ENCODE results near the gene RPL23. TPM values are rescaled to one million over a fixed set of nuclear protein-coding genes. Genes with fewer than 3 reads are reported as not detected.

RPL23 gene
- total RNA-seq, 1 donor from 2014 or later, result 1,156 TPM

DNA sequence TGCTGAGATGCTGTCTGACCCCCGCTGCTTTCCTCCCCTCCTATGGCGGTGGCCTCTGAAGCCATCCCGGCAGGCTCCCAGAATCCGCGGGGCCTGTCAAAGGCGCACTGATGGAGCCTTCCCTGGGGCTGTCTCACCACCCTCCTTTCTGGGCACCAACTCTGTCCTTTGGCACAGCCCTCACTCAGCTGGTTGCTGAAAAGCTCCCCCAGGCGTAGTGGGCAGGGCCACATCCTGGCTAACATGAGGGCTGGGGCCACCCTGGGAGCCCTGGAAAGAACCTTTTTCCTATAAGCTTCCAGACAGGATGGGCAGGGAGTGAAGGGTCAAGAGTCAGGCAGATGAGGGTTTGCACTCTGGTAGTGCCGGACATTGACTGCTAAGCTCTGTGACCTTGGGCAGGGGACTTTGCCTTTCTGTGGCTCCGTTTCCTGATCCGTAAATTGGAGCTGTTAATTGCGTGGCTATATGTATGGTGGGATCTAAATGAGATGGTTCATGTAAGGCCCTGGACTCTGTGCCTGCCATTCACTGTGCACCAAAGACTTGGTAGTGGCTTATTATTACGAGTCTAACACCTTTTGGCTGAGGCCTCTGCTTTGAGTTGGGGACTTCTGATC is 44.3 kb upstream of the RPL23 start:
- Histone ChIP-seq H3K4me3 (peak overlapping the region; percentile 5), H3K4me1 (peaks cover 96% of the 10 kb centered on the region), H3K27me3 (ENCODE audit: low read depth) (no peaks in the 10 kb centered on the region), H3K9me3 (no peaks in the 10 kb centered on the region), H3K27ac (peak overlapping the region; percentile 78), H3K36me3 (peaks cover 83% of the 10 kb centered on the region)
- DNase-seq (no peak), ATAC-seq (no peak)
- TF ChIP-seq, protein P1, sequence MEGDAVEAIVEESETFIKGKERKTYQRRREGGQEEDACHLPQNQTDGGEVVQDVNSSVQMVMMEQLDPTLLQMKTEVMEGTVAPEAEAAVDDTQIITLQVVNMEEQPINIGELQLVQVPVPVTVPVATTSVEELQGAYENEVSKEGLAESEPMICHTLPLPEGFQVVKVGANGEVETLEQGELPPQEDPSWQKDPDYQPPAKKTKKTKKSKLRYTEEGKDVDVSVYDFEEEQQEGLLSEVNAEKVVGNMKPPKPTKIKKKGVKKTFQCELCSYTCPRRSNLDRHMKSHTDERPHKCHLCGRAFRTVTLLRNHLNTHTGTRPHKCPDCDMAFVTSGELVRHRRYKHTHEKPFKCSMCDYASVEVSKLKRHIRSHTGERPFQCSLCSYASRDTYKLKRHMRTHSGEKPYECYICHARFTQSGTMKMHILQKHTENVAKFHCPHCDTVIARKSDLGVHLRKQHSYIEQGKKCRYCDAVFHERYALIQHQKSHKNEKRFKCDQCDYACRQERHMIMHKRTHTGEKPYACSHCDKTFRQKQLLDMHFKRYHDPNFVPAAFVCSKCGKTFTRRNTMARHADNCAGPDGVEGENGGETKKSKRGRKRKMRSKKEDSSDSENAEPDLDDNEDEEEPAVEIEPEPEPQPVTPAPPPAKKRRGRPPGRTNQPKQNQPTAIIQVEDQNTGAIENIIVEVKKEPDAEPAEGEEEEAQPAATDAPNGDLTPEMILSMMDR (IDR thresholded peaks at IDR 0.05), result no peak
- intact Hi-C loops (cut with DNase I), result no loop called here

DNA sequence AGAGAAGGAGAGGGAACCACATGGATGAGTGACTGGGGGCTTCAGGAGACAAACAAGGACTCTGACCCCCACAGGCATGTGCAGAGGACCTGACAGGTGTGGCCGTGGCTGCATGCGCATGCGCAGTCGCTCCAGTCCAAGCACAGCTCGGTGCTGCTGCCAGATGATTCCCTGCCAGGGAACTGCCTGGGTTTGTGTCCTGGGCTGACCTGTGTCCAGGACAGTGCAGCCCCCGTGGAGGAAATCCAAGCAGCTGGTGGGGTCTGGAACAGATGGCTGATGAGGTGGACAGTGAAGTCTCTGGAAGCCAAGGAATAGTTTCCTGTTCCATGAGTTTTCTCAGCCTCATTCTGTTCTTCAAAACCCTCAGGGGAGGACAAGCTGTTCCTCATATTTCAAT is 43.7 kb upstream of the RPL23 start:
- DNase-seq (no peak), ATAC-seq (no peak)
- TF ChIP-seq, protein P1 (IDR thresholded peaks at IDR 0.05), result no peak
- intact Hi-C loops (cut with DNase I), result no loop called here
- H3K36me3 ChIP-seq, result peaks cover 83% of the 10 kb centered on the region
- H3K4me1 ChIP-seq, result peaks cover 96% of the 10 kb centered on the region
- H3K4me3 ChIP-seq, result no peak overlapping the region
- H3K27me3 ChIP-seq (ENCODE audit: low read depth), result no peaks in the 10 kb centered on the region
- H3K27ac ChIP-seq, result peak overlapping the region; percentile 78
- H3K9me3 ChIP-seq, result no peaks in the 10 kb centered on the region

DNA sequence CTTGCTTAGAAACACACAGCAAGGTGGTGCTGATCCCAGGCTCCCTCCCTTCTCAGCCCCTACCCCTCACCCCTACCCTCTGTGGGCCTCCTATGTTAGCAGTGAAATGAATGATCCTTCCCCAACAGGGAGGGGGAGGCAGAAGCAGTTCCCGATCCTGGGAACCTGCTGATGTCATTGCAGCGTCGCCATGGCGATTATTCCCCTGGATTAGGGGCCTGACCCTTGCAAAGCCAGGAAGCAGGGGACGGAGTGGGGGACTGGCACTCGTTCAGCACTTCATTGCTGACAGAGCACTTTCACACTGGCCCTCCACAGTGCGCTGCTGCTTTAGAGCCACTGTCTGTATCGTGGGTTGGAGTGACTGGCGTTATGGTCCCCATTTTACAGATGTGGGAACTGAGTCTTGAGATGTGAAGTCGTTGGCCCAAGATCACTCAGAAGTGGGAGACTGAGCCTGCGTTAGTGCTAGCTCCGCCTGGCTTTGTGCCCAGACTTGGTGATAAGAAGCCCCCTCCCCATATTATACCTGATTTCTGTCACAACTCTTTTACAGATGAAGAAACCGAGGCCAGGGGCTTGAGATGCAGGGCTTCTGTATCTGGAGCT is 42.9 kb upstream of the RPL23 start:
- TF ChIP-seq, protein P1 (IDR thresholded peaks at IDR 0.05), result no peak
- DNase-seq (no peak), ATAC-seq (no peak)
- H3K4me1 ChIP-seq, result peaks cover 96% of the 10 kb centered on the region
- intact Hi-C loops (cut with DNase I), result no loop called here
- no peaks in the 10 kb centered on the region for H3K9me3 ChIP-seq
- H3K27me3 ChIP-seq (ENCODE audit: low read depth), result no peaks in the 10 kb centered on the region
- no peak overlapping the region for H3K4me3 ChIP-seq
- H3K36me3 ChIP-seq, result peaks cover 83% of the 10 kb centered on the region
- peak overlapping the region; percentile 78 for H3K27ac ChIP-seq

DNA sequence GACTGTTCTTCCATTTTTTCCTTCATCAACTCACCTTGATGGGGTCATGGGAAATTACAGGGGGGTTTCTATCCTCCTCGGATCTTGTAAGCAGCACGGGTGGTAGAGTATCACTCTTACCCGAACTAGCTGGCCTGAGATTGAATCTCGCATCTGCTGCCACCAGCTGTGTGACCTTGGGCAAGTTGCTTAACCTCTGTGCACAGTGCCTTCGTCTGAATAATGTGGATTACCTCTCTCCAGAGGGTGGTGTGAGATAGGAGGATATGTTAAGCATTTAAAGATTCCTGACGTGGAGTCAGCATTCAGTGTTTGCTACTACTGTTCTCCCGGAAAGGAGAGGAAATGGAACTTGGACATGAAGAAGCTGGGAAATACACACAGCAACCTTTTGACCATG is 40.8 kb upstream of the RPL23 start:
- intact Hi-C loops (cut with DNase I), result no loop called here
- peaks cover 74% of the 10 kb centered on the region for H3K4me1 ChIP-seq
- peaks cover 92% of the 10 kb centered on the region for H3K36me3 ChIP-seq

DNA sequence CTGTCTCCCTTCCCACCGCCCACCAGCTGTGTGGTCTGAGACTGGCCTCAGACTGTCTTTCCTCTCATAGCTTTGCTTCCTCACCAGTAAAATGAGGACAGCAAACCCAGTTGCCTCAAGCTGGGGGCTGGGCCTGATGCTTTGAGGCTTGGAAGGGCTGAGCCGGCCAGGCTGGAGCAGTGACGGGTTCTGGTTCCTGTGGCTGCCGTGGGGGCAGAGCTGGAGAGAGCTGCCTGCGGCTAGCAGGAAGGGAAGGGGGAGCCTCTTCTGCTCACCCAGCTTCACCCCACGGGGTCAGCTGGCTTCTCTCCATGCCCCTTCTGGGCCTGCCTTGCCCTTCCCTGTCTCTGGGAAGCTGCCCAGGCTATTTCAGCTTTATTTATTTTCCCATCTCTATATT is 40.1 kb upstream of the RPL23 start:
- intact Hi-C loops (cut with DNase I), result no loop called here
- peaks cover 90% of the 10 kb centered on the region for H3K36me3 ChIP-seq
- no peaks in the 10 kb centered on the region for H3K9me3 ChIP-seq
- ATAC-seq (peak; percentile 36 to 43), DNase-seq (peak; percentile 62)
- TF ChIP-seq, protein P1 (IDR thresholded peaks at IDR 0.05), result no peak
- peak overlapping the region; percentile 50 for H3K27ac ChIP-seq
- H3K27me3 ChIP-seq (ENCODE audit: low read depth), result no peaks in the 10 kb centered on the region
- no peak overlapping the region for H3K4me3 ChIP-seq
- H3K4me1 ChIP-seq, result peaks cover 69% of the 10 kb centered on the region

More for the DNA sequence above, 40.8 kb upstream of the RPL23 start:
- H3K4me3 ChIP-seq, result no peak overlapping the region
- no peaks in the 10 kb centered on the region for H3K27me3 ChIP-seq (ENCODE audit: low read depth)
- DNase-seq, result no peak
- TF ChIP-seq, protein P1 (IDR thresholded peaks at IDR 0.05), result no peak
- ATAC-seq, result no peak
- peak overlapping the region; percentile 50 for H3K27ac ChIP-seq
- H3K9me3 ChIP-seq, result no peaks in the 10 kb centered on the region

Measured in lower lobe of right lung (tissue), 2 donors.